NCI-H1105 treated with DMSO at 0.1 percent for 48 hours (cell line): ENCODE data around the gene SPIRE2.
A peak's percentile ranks its signal among the peaks of the same experiment; 100 is the strongest.
"Not testable (repeated sequence)": the region's sequence is repeated elsewhere in the genome, so short reads cannot be mapped to it uniquely, and the experiment has no call there.

Experiments
- DNase-seq: peaks from one replicate; lab custom pipeline; 2025; lab: John Stamatoyannopoulos, UW

The SPIRE2 gene, protein sequence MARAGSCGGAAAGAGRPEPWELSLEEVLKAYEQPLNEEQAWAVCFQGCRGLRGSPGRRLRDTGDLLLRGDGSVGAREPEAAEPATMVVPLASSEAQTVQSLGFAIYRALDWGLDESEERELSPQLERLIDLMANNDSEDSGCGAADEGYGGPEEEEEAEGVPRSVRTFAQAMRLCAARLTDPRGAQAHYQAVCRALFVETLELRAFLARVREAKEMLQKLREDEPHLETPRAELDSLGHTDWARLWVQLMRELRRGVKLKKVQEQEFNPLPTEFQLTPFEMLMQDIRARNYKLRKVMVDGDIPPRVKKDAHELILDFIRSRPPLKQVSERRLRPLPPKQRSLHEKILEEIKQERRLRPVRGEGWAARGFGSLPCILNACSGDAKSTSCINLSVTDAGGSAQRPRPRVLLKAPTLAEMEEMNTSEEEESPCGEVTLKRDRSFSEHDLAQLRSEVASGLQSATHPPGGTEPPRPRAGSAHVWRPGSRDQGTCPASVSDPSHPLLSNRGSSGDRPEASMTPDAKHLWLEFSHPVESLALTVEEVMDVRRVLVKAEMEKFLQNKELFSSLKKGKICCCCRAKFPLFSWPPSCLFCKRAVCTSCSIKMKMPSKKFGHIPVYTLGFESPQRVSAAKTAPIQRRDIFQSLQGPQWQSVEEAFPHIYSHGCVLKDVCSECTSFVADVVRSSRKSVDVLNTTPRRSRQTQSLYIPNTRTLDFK

GRCh38 chr16:89828199-89828869 lies at the start of gene SPIRE2:
Gene SPIRE2, plus strand, starts transcription at chr16:89828475. Its CDS starts 76 bp downstream, at chr16:89828551.
- DNase-seq: no peak

DNA sequence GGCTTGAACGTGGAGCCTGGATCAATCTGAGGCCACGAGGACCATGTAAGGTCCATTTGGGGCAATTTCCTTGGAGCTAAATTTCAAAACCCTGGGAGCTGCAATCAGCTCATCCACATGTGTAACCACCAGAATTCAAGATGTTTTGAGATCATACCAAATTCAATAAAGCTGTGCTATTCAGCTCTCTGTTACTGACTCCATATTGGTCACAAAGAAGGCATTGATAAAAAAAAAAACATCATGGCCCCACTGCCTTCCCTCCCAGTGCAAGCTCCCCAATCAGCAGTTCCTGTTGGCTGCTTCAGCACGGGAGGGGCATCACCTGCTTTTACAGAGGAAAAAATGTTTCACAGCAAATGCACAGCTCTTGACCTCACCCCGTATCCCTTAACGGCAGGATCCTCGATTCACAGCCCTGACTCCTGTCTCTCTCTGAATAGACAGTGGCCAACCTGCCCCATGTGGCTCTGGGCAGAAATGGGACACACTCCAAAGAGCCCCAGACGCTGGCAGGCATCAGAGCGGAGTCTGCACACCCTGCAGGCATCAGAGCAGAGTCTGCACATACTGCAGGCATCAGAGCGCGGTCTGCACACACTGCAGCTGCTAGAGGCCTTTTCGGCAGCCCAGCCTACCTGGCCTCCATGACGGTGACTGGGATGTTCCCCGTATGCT lies 48.9 kb upstream of the SPIRE2 start:
- no peak for DNase-seq

- no peak for DNase-seq
Observed at GRCh38 chr16:89779909-89780305, 48.4 kb upstream of the SPIRE2 start.

- no peak for DNase-seq
Observed at GRCh38 chr16:89782489-89782888, 45.8 kb upstream of the SPIRE2 start.

DNA sequence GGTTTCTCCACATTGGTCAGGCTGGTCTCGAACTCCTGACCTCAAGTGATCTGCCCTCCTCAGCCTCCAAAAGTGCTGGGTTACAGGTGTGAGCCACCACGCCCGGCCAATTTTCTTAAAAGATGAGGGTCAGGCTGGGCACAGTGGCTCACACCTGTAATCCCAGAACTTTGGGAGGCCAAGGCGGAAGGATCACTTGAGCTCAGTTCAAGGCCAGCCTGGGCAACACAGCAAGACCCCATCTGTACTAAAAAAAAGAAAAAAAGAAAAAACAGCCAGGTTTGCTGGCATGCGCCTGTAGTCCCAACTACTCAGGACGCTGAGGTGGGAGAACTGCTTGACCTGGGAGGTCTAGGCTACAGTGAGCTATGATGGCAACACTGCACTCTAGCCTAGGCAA lies 44.3 kb upstream of the SPIRE2 start:
- DNase-seq: not testable (repeated sequence)

DNA sequence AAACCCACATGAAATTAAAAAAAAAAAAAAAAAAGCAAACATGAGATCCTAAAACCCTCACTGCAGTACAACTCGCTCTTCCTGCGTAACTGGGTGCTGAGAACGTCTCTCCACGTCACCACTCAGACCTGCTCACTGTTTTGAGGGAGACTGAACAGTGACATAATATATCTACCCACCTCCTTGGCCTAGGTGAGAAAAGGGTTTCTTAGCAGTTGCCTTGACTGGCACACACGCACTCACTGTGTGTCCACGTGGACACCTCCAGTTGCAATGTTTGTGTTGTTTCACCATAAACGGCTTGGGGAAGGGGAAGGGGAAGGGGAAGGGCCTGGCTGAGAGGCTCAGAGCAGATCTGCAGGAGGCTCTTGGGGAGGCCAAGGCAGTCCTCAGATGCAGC lies 43.9 kb upstream of the SPIRE2 start:
- DNase-seq: no peak

GRCh38 chr16:89785523-89786155 lies 42.6 kb upstream of the SPIRE2 start:
- DNase-seq: no peak

GRCh38 chr16:89786474-89787364 lies 41.6 kb upstream of the SPIRE2 start:
- DNase-seq: no peak

GRCh38 chr16:89787365-89787805 lies 40.9 kb upstream of the SPIRE2 start:
- no peak for DNase-seq

GRCh38 chr16:89791278-89791995 lies 36.8 kb upstream of the SPIRE2 start:
- no peak for DNase-seq

- not testable (repeated sequence) for DNase-seq
Observed at GRCh38 chr16:89793092-89793491, 35.2 kb upstream of the SPIRE2 start.

GRCh38 chr16:89793955-89794354 lies 34.3 kb upstream of the SPIRE2 start:
- DNase-seq: no peak

GRCh38 chr16:89795676-89796075 lies 32.6 kb upstream of the SPIRE2 start:
- no peak for DNase-seq

GRCh38 chr16:89796104-89796503 lies 32.2 kb upstream of the SPIRE2 start:
- DNase-seq: no peak

DNA sequence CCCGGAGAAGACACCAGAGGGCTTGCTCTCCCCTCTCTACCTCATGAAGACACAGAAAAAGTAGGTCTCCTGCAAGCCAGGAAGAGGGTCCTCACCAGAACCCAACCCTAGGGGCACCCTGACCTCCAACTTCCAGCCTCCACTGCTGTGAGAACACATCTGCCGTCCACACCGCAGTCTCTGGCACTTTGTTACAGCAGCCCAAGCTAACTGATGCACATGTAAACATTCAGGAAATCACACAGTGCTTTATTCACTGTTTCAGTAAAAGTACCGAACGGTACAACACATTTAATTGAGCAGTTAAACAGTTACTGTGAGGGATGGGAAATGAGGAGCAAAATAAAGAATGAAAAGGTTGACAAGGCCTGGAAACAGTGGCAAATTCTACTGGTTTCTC lies 30.1 kb upstream of the SPIRE2 start:
- no peak for DNase-seq

- no peak for DNase-seq
Observed at GRCh38 chr16:89798832-89799370, 29.4 kb upstream of the SPIRE2 start.

DNA sequence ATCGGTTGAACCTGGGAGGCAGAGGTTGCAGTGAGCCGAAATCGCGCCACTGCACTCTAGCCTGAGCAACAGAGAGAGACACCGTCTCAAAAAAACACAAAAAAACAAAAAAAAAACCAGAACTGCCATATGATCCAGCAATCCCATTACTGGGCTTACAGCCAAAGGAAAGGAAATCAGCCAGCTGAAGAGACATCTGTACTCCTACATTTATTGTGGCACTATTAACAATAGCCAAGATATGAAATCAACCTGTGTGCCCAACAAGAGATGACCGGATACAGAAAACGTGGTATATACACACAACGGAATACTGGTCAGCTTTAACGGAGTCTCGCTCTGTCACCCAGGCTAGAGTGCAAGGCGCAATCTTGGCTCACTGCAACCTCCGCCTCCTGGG lies 26.5 kb upstream of the SPIRE2 start:
- DNase-seq: peak; percentile 21

- DNase-seq: no peak
Observed at GRCh38 chr16:89805136-89805905, 23.0 kb upstream of the SPIRE2 start.
